ENCODE measurements around the gene TRIM29.
A peak's percentile ranks its signal among the peaks of the same experiment; 100 is the strongest.

Gene TRIM29

DNA sequence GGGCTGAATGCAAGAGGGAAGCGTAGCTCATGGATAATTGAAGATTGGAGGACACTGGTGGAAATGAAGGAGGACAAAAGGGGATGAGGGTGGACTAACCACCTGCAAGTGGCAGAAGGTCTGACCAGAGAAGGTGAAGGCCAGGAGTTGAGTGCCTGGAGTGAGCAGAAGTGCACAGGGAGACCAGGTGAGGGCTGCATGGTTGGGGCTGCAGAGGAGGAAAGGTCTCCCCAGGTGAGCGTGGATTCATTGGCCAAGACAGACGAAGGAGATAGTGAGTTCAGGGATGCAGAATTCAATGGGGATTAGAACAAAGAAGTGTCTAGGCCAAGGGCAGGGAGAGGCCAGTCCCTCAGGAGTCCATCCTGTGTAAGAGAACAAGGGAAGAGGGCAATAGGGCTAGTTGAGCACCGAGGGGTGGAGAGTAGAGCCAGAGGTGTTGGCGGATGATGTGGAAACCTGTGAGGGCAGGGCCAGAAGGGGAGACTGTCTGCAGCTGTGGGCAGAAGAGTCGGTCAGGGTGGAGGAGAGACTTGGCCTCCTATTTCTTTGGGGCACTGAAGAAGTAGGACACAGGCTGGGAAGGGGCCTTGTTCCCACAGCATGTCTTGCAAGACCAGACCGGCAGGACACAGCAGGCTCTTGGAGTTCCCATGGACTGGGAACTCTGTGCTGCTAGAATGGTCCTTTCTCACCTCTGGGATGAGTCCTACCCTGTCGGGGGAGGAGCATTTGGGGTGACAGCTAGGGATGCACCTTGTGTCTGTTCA is 6.7 kb downstream of the TRIM29 start:
- TF ChIP-seq, protein P1, sequence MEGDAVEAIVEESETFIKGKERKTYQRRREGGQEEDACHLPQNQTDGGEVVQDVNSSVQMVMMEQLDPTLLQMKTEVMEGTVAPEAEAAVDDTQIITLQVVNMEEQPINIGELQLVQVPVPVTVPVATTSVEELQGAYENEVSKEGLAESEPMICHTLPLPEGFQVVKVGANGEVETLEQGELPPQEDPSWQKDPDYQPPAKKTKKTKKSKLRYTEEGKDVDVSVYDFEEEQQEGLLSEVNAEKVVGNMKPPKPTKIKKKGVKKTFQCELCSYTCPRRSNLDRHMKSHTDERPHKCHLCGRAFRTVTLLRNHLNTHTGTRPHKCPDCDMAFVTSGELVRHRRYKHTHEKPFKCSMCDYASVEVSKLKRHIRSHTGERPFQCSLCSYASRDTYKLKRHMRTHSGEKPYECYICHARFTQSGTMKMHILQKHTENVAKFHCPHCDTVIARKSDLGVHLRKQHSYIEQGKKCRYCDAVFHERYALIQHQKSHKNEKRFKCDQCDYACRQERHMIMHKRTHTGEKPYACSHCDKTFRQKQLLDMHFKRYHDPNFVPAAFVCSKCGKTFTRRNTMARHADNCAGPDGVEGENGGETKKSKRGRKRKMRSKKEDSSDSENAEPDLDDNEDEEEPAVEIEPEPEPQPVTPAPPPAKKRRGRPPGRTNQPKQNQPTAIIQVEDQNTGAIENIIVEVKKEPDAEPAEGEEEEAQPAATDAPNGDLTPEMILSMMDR (IDR thresholded peaks at IDR 0.05; ENCODE audit: insufficient read depth, low read depth, low read length, missing control alignments): no peak
- DNase-seq (ENCODE audit: low read depth): no peak
- H3K4me3 ChIP-seq (ENCODE audit: low read length): peak overlapping the region; percentile 100

DNA sequence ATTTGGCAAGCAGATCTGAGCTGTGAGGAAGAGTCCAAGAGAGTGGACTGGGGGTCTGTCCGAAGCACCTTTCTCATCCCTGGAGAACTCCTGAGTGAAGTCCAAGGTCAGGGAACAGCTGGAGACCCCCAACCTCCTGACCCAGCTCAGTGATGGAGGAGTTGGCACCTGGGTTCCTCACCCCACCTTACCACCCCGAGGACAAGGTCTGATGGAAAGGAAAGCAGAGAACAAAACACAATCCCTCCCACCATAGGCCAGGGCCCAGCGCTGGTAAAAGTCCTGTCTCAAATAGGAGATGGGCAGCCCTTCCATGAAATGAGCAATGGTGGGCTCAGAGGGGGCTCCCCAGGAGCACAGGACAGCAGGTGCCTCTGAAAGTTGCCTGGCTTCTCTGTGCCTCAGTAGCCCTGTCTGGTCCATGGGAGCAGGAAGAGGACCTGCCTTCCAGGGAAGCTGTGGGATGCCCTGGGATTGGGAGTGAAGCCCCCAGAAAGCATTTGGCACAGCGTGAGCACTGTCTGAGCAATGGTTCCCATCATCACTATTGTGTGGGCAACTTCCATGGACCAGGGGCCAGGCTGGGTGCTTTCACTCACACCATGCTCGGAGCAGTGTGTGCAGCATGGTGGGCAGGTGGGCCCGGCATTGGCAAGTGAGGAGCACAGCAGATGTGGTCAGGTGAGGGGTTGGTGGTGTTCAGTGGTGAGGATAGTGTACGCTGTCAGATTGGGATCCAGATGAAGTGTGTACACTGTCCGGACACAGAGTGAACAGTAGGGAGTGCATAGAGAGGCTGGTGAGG is 7.5 kb downstream of the TRIM29 start:
- TF ChIP-seq, protein P1 (IDR thresholded peaks at IDR 0.05; ENCODE audit: insufficient read depth, low read depth, low read length, missing control alignments): no peak
- no peak for DNase-seq (ENCODE audit: low read depth)
- H3K4me3 ChIP-seq (ENCODE audit: low read length): peak overlapping the region; percentile 100

DNA sequence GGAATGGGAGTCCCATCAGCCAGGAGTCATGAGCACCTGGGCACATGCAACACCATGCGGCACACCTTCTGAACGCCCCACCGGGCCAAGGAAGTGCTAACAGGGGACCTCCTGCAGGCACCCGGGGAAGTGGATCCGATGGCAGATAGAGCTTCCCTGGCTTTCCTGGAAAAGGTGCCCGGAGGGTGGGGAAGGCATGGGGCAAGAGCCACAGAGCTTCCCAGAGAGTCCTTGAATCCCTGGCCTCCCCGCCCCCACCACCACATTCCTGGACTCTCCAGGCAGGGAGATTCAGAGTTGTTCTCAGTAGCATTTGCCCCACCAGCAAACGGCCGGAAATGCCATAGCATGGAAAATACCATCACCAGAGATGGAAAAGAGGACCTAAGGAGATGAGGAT is 8.3 kb downstream of the TRIM29 start:
- TF ChIP-seq, protein P1 (IDR thresholded peaks at IDR 0.05; ENCODE audit: insufficient read depth, low read depth, low read length, missing control alignments): no peak
- DNase-seq (ENCODE audit: low read depth): no peak
- H3K4me3 ChIP-seq (ENCODE audit: low read length): peak overlapping the region; percentile 100

DNA sequence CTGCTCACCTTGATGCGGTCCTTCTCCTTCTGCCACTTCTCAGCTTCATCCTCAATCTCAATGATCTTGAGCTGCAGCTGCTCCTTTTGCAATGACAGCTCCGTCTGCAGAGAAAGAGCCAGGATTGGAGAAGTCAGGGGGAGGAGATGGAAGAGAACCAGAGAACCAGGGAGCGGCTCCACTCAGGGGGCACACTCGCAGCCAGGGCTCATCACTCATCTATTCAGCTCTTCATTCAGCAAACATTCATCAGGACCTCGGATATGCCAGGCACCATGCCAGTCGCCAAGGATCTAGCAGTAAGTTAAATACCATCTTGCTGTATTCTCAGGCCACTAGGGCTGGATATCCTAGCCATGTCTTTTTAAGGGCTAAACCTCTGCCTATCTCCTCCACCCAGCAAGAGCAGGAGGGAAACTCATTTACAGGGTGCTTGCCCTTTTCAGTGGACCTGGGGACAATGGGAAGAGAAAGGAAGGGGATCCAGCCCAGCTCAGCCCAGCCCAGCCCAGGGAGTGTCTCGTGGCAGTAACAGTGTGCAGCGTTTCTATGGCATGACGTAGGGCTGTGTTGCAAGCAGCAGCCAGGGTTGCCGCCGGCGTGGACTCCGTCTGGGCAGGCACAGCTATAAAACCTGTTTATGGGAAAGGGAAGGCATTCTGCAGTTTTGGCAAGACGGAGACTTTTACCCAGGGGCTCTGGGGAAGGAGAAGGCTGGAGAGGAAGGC is 9.4 kb downstream of the TRIM29 start:
- TF ChIP-seq, protein P1 (IDR thresholded peaks at IDR 0.05; ENCODE audit: insufficient read depth, low read depth, low read length, missing control alignments): no peak
- DNase-seq (ENCODE audit: low read depth): peak; percentile 98
- H3K4me3 ChIP-seq (ENCODE audit: low read length): peak overlapping the region; percentile 100

DNA sequence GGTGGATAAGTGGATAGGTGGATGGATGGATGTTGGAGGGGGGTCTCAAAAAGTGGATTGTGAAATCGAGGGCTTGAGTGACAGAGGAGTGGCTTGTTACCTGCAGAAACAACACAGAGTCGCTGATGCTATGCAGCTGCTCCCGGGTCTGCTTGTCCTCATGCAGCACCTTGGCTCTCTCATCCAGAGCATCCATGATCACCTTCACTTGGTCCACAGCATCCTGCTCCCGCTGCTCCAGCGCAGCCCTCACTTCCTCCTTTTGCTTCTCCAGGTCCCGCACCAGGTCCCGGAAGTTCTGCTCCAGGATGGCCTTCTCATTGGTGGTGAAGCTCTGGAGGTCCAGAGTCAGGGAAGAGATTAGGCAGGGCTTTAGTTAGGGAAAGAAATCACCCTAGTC is 10.7 kb downstream of the TRIM29 start:
- DNase-seq (ENCODE audit: low read depth): no peak
- TF ChIP-seq, protein P1 (IDR thresholded peaks at IDR 0.05; ENCODE audit: insufficient read depth, low read depth, low read length, missing control alignments): no peak
- H3K4me3 ChIP-seq (ENCODE audit: low read length): peak overlapping the region; percentile 47

DNA sequence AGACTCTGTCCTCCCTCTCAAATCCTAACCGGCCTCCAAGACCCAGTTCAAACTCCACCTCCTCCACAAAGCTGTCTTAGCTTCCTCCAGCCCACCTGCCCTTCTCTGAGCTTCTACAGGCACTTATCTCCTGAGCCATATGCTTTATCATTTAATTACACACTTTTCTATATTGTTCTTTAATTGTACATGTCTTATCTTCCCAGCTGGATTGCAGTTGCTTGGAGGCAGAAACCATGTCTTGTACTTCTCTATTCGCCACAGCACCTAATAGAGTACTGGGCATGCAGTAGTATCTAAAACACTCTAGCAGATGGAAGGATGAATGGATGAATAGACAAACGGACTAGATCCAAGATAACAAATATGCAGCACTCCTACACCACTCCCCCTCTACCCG is 11.3 kb downstream of the TRIM29 start:
- no peak overlapping the region for H3K4me3 ChIP-seq (ENCODE audit: low read length)
- TF ChIP-seq, protein P1 (IDR thresholded peaks at IDR 0.05; ENCODE audit: insufficient read depth, low read depth, low read length, missing control alignments): no peak
- DNase-seq (ENCODE audit: low read depth): no peak
